GM19240 (cell line): Measurements from ENCODE around the gene SOX18.

Experiments
- DNase-seq: peaks from one replicate; pipeline ENCODE4 v3.0.0; 2011; ENCODE audit warnings: low spot score; ENCODE audit not compliant: insufficient read length

The SOX18 gene

GRCh38 chr20:64038565-64039292 is 10.7 kb downstream of the SOX18 start:
- peak; percentile 88 for DNase-seq

GRCh38 chr20:64038224-64038564 is 11.2 kb downstream of the SOX18 start:
- DNase-seq = no peak

DNA sequence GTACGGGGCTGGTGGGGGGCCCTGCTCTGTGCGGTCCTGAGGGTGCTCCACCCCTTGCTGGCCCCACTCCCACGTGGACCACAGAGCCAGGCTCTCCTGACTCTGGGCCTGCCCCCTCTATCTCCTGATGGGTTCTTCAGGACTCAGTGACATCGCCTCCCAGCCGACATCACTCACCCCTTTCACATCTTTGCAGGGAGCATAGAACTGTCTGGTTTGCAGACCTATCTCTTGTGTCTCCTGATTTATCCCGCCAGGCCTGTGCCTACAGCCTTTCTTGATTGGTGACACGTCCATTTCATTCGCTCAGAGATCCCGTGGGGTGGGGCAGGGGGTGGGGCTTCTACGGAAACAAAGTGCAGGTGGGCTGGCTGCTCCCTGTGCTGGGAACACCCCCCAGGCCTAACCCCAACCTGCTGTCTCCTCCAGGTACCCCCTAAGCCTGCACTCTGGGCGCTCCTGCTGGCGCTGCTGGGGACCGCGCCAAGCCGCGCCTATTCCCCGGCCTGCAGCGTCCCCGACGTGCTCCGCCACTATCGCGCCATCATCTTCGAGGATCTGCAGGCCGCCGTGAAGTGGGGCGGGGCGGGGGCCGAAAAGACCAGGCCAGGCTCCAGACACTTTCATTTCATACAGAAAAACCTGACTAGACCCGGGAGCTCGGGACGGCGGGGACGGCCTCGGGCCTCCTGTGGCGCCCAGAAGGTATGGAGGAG is 11.8 kb downstream of the SOX18 start:
- DNase-seq = no peak

DNA sequence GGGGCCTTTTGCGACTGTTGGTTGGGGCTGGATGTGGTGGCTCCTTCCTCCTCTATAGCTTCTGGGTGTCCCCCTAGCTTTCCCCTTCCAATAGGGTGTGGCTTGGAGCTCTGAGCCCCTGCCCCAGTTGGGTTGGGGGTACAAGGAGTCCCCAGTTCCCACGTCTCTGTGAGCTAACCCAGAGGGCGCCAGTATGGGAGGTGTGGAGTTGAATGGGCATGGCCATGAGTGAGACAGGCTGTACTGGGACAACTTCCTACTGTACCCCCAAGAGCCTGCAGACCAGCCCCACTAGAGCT is 12.3 kb downstream of the SOX18 start:
- no peak for DNase-seq

DNA sequence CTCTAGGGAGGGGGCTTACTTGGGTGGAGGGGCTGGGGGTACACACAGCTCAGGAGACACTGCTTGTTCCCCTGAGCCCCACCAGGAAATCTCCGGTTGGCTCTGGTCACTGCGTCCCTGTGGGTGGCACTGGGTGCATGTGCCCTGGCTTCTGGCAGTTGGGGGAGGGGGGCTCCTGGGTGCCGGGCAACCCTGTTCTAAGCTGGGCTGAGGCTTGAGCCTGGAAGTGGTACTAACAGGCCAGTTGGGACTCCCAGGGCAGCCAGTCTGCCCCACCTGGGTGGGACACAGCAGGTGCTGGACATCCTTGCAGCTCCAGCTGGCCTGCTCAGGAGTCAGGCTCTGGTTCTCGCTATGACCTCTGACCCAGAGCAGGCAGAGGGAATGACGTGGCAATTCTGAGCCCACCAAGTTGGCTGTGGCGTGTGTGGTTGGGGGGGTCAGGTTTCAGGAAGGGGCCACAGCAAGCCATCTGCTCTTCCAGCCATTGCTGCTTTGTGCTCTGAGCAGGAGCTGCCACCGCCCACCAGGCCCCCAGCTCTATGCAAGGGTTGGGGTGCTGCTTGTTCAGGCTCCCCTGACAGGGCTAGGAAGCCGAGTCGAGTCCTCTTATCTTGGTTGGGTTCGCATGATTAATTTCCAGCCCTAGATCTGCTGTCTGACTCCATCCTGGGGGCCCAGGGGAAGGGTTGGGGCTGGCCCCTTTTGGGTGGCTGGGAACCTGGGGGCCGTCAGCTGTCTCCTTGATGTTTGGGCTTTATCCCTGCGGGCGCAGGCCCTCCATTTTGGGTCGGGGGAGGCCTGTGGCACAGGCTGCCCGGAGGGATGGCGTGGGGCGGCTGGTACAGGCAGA is 12.9 kb downstream of the SOX18 start:
- no peak for DNase-seq

DNA sequence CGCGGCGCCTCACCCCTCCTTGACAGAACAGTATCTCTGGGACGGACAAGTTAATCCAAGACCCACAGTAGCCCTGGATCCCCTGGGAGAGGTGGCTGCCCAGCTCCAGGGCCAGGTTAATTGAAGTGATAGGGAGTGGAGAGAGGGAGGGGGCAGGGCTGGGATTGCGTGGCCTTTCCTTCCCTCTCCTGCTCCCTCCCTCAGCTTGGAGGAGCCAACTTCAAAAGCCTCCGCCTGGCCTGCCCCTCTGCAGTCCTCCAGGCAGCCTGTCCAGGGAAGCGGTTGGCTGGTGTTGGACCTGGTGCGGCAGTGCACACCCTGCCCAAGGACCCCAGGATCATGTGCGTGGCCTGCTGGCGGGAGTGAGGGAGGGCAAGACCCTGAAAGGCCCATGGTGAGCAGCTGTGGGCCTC is 13.5 kb downstream of the SOX18 start, which contains the start of gene C20orf204:
C20orf204 (plus strand) TSS at position 250 of the 413 bp plus-strand sequence; CDS start at position 392, 142 bp downstream.
- DNase-seq = no peak

DNA sequence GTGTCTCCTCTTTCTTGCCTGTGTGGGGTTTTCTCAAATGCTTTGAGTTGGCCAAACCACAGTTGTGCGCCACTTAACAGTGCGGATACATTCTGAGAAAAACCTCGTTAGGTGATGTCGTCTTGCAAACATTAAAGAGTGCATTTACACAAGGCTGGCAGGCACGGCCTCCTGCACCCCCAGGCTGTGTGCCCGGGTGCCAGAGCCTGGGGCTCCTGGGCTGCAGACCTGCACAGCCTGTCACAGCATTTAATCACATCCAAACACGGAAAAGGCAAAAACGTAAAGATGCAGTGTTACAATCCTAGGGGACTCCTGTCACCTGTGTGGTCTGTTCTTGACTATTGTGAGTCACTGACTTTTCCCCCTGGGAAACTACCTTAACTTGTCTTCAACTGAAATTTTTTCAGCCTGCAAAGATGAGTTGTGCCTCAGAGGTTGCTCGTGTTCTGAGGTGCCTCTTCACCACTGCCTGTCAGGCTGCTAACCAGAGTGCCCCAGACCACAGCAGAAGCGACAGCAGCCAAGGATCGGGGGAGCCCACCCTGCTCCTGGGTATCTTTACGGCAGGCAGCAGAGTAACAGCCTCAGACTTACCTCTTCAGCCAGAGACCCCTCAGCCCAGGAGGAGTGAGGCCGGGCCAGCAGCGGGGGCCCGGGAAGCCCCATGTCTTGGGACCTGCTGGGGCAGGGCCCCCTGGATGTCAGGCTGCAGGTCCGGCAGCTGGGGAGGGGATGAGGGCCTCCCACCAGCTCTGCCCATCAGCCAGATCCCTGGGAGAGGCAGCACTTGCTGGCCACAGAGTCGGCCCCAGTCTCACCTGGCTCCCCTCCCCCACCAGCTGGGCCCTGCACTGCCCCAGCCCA is 14.1 kb downstream of the SOX18 start:
- DNase-seq = no peak

- no peak for DNase-seq
These were observed 15.4 kb downstream of the SOX18 start for GRCh38 chr20:64033981-64034493.

DNA sequence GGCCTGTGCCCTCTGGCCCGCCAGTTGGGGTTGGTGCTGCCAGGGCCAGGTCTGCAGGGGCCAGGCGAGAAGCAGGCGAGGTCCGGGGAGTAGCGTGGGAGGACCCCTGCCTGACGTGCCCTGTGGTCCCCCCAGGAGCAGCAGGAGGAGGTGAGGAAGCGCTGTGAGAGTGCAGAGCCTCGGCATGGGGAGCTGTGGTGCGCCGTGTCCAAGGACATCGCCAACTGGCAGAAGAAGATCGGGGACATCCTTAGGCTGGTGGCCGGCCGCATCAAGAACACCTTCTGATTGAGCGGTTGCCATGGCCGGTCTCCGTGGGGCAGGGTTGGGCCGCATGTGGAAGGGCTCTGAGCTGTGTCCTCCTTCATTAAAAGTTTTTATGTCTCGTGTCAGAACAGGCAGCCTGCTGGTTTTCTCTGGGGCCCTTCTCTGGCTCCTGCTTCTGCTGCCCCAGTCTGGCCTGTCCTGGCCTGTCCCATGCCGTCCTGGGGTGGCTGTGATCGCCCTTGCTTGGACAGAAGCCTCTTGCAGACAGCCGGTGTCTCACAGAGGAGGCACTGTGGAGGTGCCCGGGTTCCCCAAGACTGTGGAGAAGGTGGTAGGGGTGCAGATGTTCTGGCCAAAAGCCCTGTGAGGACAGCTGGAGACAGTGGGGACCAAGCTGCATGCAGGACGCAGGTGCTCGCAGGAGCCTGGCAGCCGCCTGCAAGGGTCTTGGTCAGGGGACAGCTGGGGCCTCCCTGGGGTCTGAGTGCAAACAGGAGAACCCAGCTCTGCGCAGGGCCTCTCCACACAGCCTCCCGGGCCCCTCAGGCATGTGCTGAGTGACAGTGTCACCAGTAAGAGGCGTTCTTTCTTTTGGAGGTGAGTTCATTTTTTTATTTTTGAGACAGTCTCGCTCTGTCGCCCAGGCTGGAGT is 16.5 kb downstream of the SOX18 start:
- no peak for DNase-seq

DNA sequence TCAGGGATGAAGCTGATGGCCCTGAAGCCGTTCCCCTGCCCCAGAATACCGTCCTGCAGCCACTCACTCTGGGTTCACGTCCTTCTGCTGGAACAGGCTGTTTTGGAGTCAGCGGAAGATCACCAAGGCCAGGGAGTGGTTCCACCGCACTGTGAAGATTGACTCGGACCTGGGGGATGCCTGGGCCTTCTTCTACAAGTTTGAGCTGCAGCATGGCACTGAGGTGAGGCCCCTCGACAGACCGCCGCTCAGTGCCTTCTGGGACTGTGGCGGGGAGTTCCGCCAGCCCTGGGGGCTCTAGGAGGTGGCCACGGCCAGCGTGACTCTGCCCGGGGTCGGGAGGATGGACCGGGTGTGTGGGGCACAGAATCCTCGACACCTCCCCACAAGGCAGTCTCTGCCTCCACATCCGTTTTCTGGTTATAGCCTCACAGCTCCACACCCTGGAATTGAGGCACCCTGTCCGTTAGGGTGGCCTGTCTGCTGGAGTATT is 17.6 kb downstream of the SOX18 start:
- no peak for DNase-seq

DNA sequence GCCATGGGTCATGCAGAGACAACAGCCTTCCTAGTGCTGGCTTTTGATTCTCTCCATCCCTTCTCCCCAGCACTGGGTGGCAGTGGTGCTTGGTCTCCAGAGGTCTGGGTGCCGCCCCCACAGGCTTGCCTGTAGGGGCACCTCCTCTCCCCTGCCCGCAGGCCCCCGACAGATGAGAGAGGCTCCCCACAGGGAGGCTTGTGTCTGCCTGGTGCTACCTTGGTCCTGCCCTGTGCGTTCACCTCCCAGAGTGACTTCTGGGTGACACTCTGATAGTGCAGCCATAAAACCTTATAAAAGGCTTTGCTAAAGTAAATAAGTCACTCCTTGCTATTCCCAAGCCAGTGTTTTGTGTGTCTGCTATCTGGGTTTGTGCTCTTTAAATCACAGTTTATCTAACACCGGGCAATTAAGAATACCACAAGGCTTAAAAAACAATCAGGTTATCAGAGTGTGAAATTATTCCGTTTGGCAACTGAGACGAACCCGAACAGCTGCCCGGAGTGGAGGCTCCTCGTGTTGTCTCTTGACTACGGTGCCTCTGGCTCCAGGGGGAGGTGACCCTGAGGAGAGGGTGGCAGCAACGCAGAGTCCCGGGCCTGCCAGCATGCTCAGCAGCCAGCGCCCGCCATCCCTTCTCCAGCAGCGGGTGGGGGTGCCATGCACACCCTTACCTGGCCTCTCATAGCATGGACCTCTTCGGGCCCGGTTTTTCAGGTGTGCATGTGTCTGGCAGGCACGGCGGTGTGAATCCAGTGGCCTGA is 18.9 kb downstream of the SOX18 start:
- no peak for DNase-seq

DNA sequence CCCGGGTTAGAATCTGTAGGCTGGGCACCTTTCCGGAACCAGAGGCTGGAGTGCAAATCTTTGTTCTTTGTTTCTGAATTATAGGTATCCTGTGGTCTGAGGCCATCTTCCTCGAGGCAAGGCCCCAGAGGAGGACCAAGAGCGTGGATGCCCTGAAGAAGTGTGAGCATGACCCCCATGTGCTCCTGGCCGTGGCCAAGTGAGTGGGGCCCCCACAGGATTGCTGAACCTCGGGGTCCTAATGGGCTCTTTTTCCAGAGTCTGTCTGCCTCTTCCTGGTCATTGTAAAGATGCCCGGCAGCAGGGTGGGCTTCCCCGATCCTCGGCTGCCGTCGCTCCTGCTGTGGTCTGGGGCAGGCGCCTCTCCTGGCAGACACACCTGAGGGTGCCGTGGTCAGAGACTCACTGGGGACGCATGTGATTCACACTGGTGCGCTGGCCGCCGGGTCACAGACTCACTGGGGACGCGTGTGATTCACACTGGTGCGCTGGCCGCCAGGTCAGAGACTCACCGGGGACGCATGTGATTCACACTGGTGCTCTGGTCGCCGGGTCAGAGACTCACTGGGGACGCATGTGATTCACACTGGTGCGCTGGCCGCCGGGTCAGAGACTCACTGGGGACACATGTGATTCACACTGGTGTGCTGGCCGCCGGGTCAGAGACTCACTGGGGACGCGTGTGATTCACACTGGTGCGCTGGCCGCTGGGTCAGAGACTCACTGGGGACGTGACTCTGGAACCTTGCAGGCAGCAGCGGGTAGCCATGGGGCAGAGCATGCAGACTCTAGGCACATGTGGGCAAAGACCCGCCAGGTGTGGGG is 19.9 kb downstream of the SOX18 start:
- DNase-seq = no peak

DNA sequence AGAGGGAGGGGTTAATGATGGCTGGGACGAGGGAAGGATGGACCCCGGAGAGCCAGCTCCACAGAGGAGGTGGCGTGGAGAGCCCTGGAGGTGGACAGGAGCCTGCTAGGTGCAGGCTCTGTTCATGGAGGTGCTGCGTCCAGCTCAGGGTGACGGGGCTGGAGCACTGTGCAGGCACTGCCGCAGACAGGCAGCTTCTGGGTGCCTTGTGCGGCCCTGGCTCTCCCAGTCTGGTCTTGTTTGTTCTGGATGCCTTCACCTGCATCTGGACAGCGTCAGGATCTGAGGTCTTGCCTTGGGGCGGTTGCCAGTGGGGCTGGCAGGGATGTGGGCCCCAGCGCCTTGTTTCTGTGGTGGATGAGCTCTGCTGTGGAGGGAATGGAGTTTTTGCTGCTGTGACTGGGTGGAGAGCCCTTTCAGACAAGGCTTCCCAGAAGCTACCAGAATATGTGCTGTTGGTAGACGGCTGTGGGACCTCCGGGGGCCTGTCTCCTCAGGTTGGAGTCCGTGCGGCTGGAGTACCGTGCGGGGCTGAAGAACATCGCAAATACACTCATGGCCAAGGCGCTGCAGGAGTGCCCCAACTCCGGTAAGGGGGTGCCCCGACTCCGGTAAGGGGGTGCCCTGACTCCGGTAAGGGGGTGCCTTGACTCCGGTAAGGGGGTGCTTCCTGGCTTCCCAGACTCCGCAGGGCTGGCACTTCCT is 21.3 kb downstream of the SOX18 start:
- no peak for DNase-seq

GRCh38 chr20:64025826-64026412 is 23.5 kb downstream of the SOX18 start:
- no peak for DNase-seq

- DNase-seq = no peak
These were observed 24.2 kb downstream of the SOX18 start for GRCh38 chr20:64025101-64025825.

GRCh38 chr20:64024141-64024990 is 25.1 kb downstream of the SOX18 start:
- DNase-seq = no peak
